ENCODE measurements around the gene HRH1. TPM values are rescaled to one million over a fixed set of nuclear protein-coding genes. Genes with fewer than 3 reads are reported as not detected.
"Not testable (repeated sequence)": the region's sequence is repeated elsewhere in the genome, so short reads cannot be mapped to it uniquely, and the experiment has no call there.

The HRH1 gene
- total RNA-seq, 1 donor from 2014 or later, result 0.90 TPM

GRCh38 chr3:11212784-11213183, 58.5 kb downstream of the HRH1 start:
- TF ChIP-seq CTCF (IDR thresholded peaks at IDR 0.05; ENCODE audit: unreplicated experiment), result no peak
- peaks cover 2% of the 10 kb centered on the region for H3K27me3 Mint-ChIP-seq (ENCODE audit: unreplicated experiment)
- H3K27ac Mint-ChIP-seq (ENCODE audit: unreplicated experiment), result no peak overlapping the region
- no peak for DNase-seq (ENCODE audit: low spot score)
- peaks cover 2% of the 10 kb centered on the region for H3K4me1 Mint-ChIP-seq (ENCODE audit: unreplicated experiment)
- H3K9me3 Mint-ChIP-seq (ENCODE audit: unreplicated experiment), result no peaks in the 10 kb centered on the region
- H3K4me3 Mint-ChIP-seq (ENCODE audit: unreplicated experiment), result no peak overlapping the region
- no peaks in the 10 kb centered on the region for H3K36me3 Mint-ChIP-seq (ENCODE audit: low read depth, unreplicated experiment)

DNA sequence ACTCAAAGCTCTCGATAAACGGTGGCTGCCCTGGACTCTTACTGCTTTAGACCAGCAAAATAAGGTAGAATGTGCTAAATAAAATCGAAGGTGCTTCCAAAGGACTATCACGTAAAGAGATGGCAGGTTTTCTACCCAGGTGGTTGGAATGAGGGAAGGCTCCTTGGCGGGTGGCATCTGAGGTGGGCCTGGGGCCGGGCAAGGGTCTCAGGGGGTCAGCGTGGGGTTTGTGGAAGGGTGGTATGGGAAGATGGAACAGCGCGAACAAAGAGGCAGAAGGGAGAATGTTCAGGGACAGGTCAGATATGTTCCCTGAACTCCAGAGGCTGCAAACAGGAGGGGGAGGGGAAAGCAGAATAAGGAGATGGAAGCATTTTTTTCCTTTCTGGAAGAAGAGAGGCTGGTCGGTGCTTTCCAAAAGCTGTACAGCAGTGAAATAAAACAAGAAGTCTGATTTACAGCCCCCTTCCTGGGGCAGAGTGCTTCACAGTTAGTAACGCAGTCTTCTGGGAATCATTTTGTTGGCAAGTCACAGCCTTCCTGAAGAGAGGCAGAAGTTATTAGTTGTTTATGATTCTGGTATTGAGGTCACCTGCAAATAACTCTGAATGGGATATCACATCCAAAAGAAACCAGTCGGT, 59.6 kb downstream of the HRH1 start:
- DNase-seq (ENCODE audit: low spot score), result no peak
- no peak overlapping the region for H3K4me3 Mint-ChIP-seq (ENCODE audit: unreplicated experiment)
- TF ChIP-seq CTCF (IDR thresholded peaks at IDR 0.05; ENCODE audit: unreplicated experiment), result no peak

GRCh38 chr3:11214451-11214978, 60.2 kb downstream of the HRH1 start:
- H3K4me1 Mint-ChIP-seq (ENCODE audit: unreplicated experiment), result no peaks in the 10 kb centered on the region
- no peak for TF ChIP-seq CTCF (IDR thresholded peaks at IDR 0.05; ENCODE audit: unreplicated experiment)

More for the DNA sequence above, 59.6 kb downstream of the HRH1 start:
- Mint-ChIP-seq H3K36me3 (ENCODE audit: low read depth, unreplicated experiment) (no peaks in the 10 kb centered on the region), H3K27ac (ENCODE audit: unreplicated experiment) (no peak overlapping the region), H3K4me1 (ENCODE audit: unreplicated experiment) (no peaks in the 10 kb centered on the region), H3K9me3 (ENCODE audit: unreplicated experiment) (no peaks in the 10 kb centered on the region), H3K27me3 (ENCODE audit: unreplicated experiment) (peaks cover 1% of the 10 kb centered on the region)

GRCh38 chr3:11217370-11217769, 63.1 kb downstream of the HRH1 start:
- not testable (repeated sequence) for H3K9me3 Mint-ChIP-seq (ENCODE audit: unreplicated experiment); H3K36me3 Mint-ChIP-seq (ENCODE audit: low read depth, unreplicated experiment); H3K4me3 Mint-ChIP-seq (ENCODE audit: unreplicated experiment); H3K27ac Mint-ChIP-seq (ENCODE audit: unreplicated experiment); H3K4me1 Mint-ChIP-seq (ENCODE audit: unreplicated experiment); H3K27me3 Mint-ChIP-seq (ENCODE audit: unreplicated experiment); DNase-seq (ENCODE audit: low spot score)

More at GRCh38 chr3:11214451-11214978, 60.2 kb downstream of the HRH1 start:
- no peaks in the 10 kb centered on the region for H3K9me3 Mint-ChIP-seq (ENCODE audit: unreplicated experiment)
- no peaks in the 10 kb centered on the region for H3K36me3 Mint-ChIP-seq (ENCODE audit: low read depth, unreplicated experiment)
- no peak overlapping the region for H3K4me3 Mint-ChIP-seq (ENCODE audit: unreplicated experiment)
- H3K27me3 Mint-ChIP-seq (ENCODE audit: unreplicated experiment), result peaks cover 1% of the 10 kb centered on the region
- no peak overlapping the region for H3K27ac Mint-ChIP-seq (ENCODE audit: unreplicated experiment)
- no peak for DNase-seq (ENCODE audit: low spot score)

DNA sequence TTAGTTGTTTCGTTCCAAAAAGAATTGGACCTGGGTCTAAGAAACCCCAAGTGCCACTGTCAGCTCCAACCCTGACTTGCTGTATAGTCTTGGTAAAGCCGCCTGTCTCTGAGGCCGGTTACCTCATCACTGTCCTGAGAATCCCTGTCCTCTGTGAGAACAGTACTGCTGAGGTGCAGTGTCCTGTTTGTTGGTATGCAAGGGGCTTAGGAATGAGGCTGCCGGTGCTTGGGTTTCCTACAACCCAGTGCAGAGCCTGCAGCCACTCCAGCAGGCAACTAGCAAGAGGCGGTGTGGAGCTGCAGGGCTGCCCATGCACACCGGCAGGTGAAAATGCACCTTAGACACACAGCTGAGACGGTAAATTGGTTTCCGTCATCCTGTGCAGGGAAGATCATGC, 65.9 kb downstream of the HRH1 start:
- no peak for DNase-seq (ENCODE audit: low spot score)
- Mint-ChIP-seq H3K36me3 (ENCODE audit: low read depth, unreplicated experiment) (no peaks in the 10 kb centered on the region), H3K4me3 (ENCODE audit: unreplicated experiment) (no peak overlapping the region), H3K27ac (ENCODE audit: unreplicated experiment) (no peak overlapping the region), H3K9me3 (ENCODE audit: unreplicated experiment) (no peaks in the 10 kb centered on the region), H3K27me3 (ENCODE audit: unreplicated experiment) (peaks cover 2% of the 10 kb centered on the region), H3K4me1 (ENCODE audit: unreplicated experiment) (peaks cover 5% of the 10 kb centered on the region)
- TF ChIP-seq CTCF (IDR thresholded peaks at IDR 0.05; ENCODE audit: unreplicated experiment), result no peak

Data from endothelial cell (in vitro differentiated cells).